NT2/D1 (cell line): ENCODE results near the gene NPHP1.

ENCODE experiments used
- SUZ12 ChIP-seq: IDR thresholded peaks from 2 replicates; pipeline ENCODE4 v1.6.1; 2011; ENCODE audit not compliant: insufficient read length, insufficient read depth; ENCODE audit errors: extremely low read depth
- YY1 ChIP-seq: IDR thresholded peaks from 2 replicates; pipeline ENCODE4 v1.6.1; 2011; ENCODE audit not compliant: insufficient read length, insufficient read depth
- ZNF274 ChIP-seq: IDR thresholded peaks from 2 replicates; pipeline ENCODE4 v1.6.1; 2011; ENCODE audit warnings: mild to moderate bottlenecking, low read depth, low read length

- no peak for TF ChIP-seq YY1
- TF ChIP-seq SUZ12: no peak
- TF ChIP-seq ZNF274: no peak
Measured at GRCh38 chr2:110106642-110107041, 98.2 kb downstream of the NPHP1 start.
